ENCODE measurements around the gene B3GNT3. TPM values are rescaled to one million over a fixed set of nuclear protein-coding genes. Genes with fewer than 3 reads are reported as not detected.
A peak's percentile ranks its signal among the peaks of the same experiment; 100 is the strongest.

B3GNT3 gene
- polyA plus RNA-seq, 1 experiment = not detected

- ChIA-PET POLR2A (interaction anchor here (0.6 to 1.8 kb wide), 11 partner anchors 8 to 563 kb away, joined by 3 to 24 read pairs (median 6); partner anchors contain the start of genes CCDC124 and JAK3), CTCF (interaction anchor here (0.6 to 1.9 kb wide), 31 partner anchors 8 to 514 kb away, joined by 3 to 28 read pairs (median 3); partner anchors contain the start of genes CCDC124, IL12RB1, JAK3 and SLC5A5)
- no peaks in the 10 kb centered on the region for H3K27me3 ChIP-seq (ENCODE audit: control insufficient read depth, insufficient read depth, low read length)
- H3K9me3 ChIP-seq (ENCODE audit: control insufficient read depth, insufficient read depth, low read length) = no peaks in the 10 kb centered on the region; the same call in 1 of the 2 replicates
- H3K27ac ChIP-seq (ENCODE audit: low read depth, low read length) = no peak within 1 kb of the TSS
- H3K4me3 ChIP-seq (ENCODE audit: low read depth, low read length) = peak within 1 kb of the TSS; percentile 94
- TF ChIP-seq, protein P1, sequence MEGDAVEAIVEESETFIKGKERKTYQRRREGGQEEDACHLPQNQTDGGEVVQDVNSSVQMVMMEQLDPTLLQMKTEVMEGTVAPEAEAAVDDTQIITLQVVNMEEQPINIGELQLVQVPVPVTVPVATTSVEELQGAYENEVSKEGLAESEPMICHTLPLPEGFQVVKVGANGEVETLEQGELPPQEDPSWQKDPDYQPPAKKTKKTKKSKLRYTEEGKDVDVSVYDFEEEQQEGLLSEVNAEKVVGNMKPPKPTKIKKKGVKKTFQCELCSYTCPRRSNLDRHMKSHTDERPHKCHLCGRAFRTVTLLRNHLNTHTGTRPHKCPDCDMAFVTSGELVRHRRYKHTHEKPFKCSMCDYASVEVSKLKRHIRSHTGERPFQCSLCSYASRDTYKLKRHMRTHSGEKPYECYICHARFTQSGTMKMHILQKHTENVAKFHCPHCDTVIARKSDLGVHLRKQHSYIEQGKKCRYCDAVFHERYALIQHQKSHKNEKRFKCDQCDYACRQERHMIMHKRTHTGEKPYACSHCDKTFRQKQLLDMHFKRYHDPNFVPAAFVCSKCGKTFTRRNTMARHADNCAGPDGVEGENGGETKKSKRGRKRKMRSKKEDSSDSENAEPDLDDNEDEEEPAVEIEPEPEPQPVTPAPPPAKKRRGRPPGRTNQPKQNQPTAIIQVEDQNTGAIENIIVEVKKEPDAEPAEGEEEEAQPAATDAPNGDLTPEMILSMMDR (IDR thresholded peaks at IDR 0.05; ENCODE audit: low read depth, low read length) = peak; percentile 81
- peak; percentile 99 for DNase-seq (ENCODE audit: low read depth, low spot score)
These were observed 64.8 kb downstream of the B3GNT3 start, which contains the start of gene RPL18A for GRCh38 chr19:17859533-17860330. Gene RPL18A, plus strand, starts transcription at chr19:17859910. Its CDS starts 47 bp downstream, at chr19:17859957.

DNA sequence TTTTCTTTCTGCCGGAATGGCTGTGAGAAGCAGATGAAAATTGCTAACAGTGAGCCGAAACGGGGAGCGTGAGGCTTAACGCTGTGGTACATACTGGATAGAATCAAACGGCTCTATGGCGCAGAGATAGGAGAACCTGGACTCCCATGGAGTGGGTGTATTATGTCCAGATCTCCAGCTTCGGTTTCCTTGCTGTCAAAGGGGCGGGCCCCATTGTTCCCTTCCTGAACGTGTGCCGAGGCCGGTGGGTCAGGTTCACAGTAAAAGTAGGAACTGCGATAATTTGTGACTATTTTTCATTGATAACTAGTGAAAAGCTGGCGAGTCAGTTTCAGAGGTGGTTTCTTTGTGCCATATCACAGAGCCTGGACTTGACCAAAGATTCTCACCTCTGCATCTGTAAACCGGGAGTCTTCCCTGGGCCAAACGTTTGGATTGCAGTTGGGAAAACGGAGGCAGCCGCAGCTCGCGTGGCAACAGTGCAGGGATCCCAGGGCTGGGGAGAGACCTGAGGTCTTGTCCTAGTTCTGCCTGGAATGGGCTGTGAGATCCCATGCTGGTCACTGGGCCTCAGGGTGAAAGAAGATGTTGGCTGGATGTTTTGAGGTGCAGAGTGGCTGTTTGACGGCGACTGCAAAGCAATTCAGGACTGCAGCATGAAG is 65.5 kb downstream of the B3GNT3 start:
- Histone ChIP-seq H3K27me3 (ENCODE audit: control insufficient read depth, insufficient read depth, low read length) (no peaks in the 10 kb centered on the region), H3K4me3 (ENCODE audit: low read depth, low read length) (peak overlapping the region; percentile 94), H3K9me3 (ENCODE audit: control insufficient read depth, insufficient read depth, low read length) (no peaks in the 10 kb centered on the region; the same call in 1 of the 2 replicates), H3K27ac (ENCODE audit: low read depth, low read length) (no peak overlapping the region)
- ChIA-PET POLR2A (interaction anchor here (0.6 to 1.8 kb wide), 6 partner anchors 10 to 614 kb away, joined by 3 to 24 read pairs (median 5); partner anchors contain the start of genes CCDC124 and JAK3), CTCF (interaction anchor here (1.4 to 1.8 kb wide), 2 partner anchors 73 to 77 kb away, joined by 5 to 28 read pairs; partner anchors contain the start of gene CCDC124)
- no peak for DNase-seq (ENCODE audit: low read depth, low spot score)
- TF ChIP-seq, protein P1 (IDR thresholded peaks at IDR 0.05; ENCODE audit: low read depth, low read length) = no peak

GRCh38 chr19:17860993-17861360 is 66.0 kb downstream of the B3GNT3 start:
- peak overlapping the region; percentile 94 for H3K4me3 ChIP-seq (ENCODE audit: low read depth, low read length)
- no peak for DNase-seq (ENCODE audit: low read depth, low spot score)
- H3K27me3 ChIP-seq (ENCODE audit: control insufficient read depth, insufficient read depth, low read length) = no peaks in the 10 kb centered on the region
- POLR2A ChIA-PET = interaction anchor here (0.6 to 0.9 kb wide), 2 partner anchors 134 to 614 kb away, joined by 3 read pairs; no protein-coding TSS in a partner anchor
- TF ChIP-seq, protein P1 (IDR thresholded peaks at IDR 0.05; ENCODE audit: low read depth, low read length) = no peak
- CTCF ChIA-PET = interaction anchor here (1.4 kb wide), 1 partner anchor 76 kb away, joined by 5 read pairs; no protein-coding TSS in a partner anchor
- no peak overlapping the region for H3K27ac ChIP-seq (ENCODE audit: low read depth, low read length)
- no peaks in the 10 kb centered on the region; the same call in 1 of the 2 replicates for H3K9me3 ChIP-seq (ENCODE audit: control insufficient read depth, insufficient read depth, low read length)

- TF ChIP-seq, protein P1 (IDR thresholded peaks at IDR 0.05; ENCODE audit: low read depth, low read length) = no peak
- no peak for DNase-seq (ENCODE audit: low read depth, low spot score)
- CTCF ChIA-PET = interaction anchor here (0.6 to 1.4 kb wide), 2 partner anchors 76 to 163 kb away, joined by 3 to 5 read pairs; no protein-coding TSS in a partner anchor
- Histone ChIP-seq H3K27me3 (ENCODE audit: control insufficient read depth, insufficient read depth, low read length) (no peaks in the 10 kb centered on the region), H3K9me3 (ENCODE audit: control insufficient read depth, insufficient read depth, low read length) (no peaks in the 10 kb centered on the region; the same call in 1 of the 2 replicates), H3K4me3 (ENCODE audit: low read depth, low read length) (peak overlapping the region; percentile 94), H3K27ac (ENCODE audit: low read depth, low read length) (peak overlapping the region; percentile 31)
- POLR2A ChIA-PET = no interaction called here
These were observed 66.8 kb downstream of the B3GNT3 start for GRCh38 chr19:17861542-17862402.

All from AG04450 (cell line).